ENCODE measurements around the gene UBB. TPM values are rescaled to one million over a fixed set of nuclear protein-coding genes. Genes with fewer than 3 reads are reported as not detected.
"Not testable (repeated sequence)": the region's sequence is repeated elsewhere in the genome, so short reads cannot be mapped to it uniquely, and the experiment has no call there.

UBB gene
- total RNA-seq, 1 donor from 2014 or later, result 1,410 TPM

DNA sequence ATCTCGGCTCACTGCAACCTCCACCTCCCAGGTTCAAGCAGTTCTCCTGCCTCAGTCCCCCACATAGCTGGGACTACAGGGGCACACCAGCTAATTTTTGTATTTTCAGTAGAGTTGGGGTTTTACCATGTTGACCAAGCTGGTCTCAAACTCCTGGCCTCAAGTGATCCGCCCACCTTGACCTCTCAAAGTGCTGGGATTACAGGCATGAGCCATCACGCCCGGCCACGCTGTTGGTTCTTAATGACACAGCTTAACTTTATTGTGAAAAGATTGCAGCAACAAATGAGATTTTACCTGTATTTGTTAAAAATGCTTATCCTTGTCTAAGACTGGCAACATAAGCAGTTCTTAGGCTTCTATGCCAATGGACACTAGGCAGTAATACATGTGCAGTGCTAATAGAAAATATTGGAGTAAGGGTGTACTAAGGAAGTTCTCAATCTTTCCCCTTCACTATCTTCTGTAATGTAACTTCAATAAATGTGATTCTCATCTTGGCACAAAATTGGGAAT, 2.9 kb downstream of the UBB start:
- H3K27ac ChIP-seq, result no peak overlapping the region
- intact Hi-C loops (cut with DNase I), result no loop called here
- H3K9me3 ChIP-seq, result no peaks in the 10 kb centered on the region
- peaks cover 30% of the 10 kb centered on the region for H3K4me1 ChIP-seq
- H3K4me3 ChIP-seq, result peak overlapping the region; percentile 79
- H3K36me3 ChIP-seq, result peaks cover 20% of the 10 kb centered on the region
- TF ChIP-seq, protein P1, sequence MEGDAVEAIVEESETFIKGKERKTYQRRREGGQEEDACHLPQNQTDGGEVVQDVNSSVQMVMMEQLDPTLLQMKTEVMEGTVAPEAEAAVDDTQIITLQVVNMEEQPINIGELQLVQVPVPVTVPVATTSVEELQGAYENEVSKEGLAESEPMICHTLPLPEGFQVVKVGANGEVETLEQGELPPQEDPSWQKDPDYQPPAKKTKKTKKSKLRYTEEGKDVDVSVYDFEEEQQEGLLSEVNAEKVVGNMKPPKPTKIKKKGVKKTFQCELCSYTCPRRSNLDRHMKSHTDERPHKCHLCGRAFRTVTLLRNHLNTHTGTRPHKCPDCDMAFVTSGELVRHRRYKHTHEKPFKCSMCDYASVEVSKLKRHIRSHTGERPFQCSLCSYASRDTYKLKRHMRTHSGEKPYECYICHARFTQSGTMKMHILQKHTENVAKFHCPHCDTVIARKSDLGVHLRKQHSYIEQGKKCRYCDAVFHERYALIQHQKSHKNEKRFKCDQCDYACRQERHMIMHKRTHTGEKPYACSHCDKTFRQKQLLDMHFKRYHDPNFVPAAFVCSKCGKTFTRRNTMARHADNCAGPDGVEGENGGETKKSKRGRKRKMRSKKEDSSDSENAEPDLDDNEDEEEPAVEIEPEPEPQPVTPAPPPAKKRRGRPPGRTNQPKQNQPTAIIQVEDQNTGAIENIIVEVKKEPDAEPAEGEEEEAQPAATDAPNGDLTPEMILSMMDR (IDR thresholded peaks at IDR 0.05), result no peak
- no peaks in the 10 kb centered on the region for H3K27me3 ChIP-seq
- ATAC-seq (no peak), DNase-seq (no peak)

DNA sequence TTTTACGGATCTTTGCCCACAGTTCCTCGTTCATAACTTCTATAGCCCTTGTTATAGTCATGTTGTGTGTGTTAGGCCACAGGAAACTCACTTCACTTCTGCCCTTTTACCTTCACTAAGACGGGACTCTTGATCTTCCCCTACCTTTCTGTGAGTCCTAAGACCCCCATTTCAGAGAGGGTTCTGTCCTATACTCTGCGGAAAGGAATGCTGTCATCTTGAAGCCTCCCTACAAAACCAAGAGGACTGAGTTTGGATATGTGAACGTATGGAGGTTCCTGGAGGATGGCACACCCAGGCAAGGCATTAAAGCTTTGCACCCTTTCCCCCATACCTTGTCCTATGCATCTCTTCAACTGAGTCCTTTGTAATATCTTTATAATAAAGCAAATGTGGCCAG, 3.7 kb downstream of the UBB start:
- ATAC-seq (no peak), DNase-seq (no peak)
- Histone ChIP-seq H3K4me1 (peaks cover 30% of the 10 kb centered on the region), H3K36me3 (peaks cover 20% of the 10 kb centered on the region), H3K27ac (no peak overlapping the region), H3K4me3 (no peak overlapping the region), H3K27me3 (no peaks in the 10 kb centered on the region), H3K9me3 (no peaks in the 10 kb centered on the region)
- TF ChIP-seq, protein P1 (IDR thresholded peaks at IDR 0.05), result no peak
- intact Hi-C loops (cut with DNase I), result no loop called here

DNA sequence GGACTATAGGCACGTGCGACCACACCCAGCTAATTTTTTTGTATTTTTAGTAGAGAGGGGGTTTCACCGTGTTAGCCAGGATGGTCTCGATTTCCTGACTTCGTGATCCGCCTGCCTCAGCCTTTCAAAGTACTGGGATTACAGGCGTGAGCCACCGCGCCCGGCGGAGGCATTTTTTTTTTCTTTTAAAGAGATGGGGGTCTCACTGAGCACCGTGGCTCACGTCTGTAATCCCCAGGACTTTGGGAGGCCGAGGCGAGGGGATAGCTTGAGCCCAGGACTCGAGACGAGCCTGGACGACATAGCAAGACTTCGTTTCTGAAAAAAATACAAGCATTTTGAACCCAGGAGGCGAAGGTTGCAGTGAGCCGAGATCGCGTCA, 5.2 kb downstream of the UBB start:
- H3K4me1 ChIP-seq, result peaks cover 30% of the 10 kb centered on the region
- H3K27ac ChIP-seq; DNase-seq; ATAC-seq; intact Hi-C loops (cut with DNase I); H3K9me3 ChIP-seq; H3K27me3 ChIP-seq: not testable (repeated sequence)
- peak overlapping the region; percentile 56 for H3K4me3 ChIP-seq
- H3K36me3 ChIP-seq, result peaks cover 20% of the 10 kb centered on the region

GRCh38 chr17:16391451-16391850, 10.6 kb downstream of the UBB start:
- Histone ChIP-seq H3K27me3 (no peaks in the 10 kb centered on the region), H3K4me3 (no peak overlapping the region), H3K4me1 (no peaks in the 10 kb centered on the region), H3K9me3 (no peaks in the 10 kb centered on the region), H3K27ac (no peak overlapping the region), H3K36me3 (no peaks in the 10 kb centered on the region)
- no peak for DNase-seq
- intact Hi-C loops (cut with DNase I), result no loop called here
- no peak for ATAC-seq
- TF ChIP-seq, protein P1 (IDR thresholded peaks at IDR 0.05), result no peak

GRCh38 chr17:16392491-16392890, 11.6 kb downstream of the UBB start:
- H3K27ac ChIP-seq; ATAC-seq; intact Hi-C loops (cut with DNase I); H3K4me3 ChIP-seq; DNase-seq; H3K36me3 ChIP-seq; H3K9me3 ChIP-seq; H3K4me1 ChIP-seq; H3K27me3 ChIP-seq: not testable (repeated sequence)

DNA sequence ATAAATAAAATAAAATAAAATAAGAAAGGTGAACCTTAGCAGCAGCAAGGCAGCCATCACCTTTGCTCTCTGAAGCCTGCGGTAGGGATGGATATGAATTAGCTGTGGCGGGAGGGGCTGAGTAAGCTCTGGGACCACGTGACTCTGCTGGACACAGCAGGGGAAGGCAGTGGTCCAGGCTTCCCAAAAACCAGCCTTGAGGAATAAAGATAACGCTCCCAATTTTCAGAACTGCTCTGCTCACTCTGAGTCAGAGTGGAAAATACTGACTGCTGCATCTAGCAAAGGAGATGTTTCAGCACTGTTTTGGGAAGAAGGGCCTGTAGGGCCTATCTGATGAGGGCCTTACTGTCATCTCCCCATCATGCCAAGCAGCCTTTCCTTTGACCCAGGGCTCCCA, 15.0 kb downstream of the UBB start:
- H3K9me3 ChIP-seq; intact Hi-C loops (cut with DNase I); H3K27me3 ChIP-seq; H3K4me1 ChIP-seq; ATAC-seq; H3K36me3 ChIP-seq; H3K4me3 ChIP-seq; H3K27ac ChIP-seq; DNase-seq: not testable (repeated sequence)

- H3K4me1 ChIP-seq; ATAC-seq; H3K27me3 ChIP-seq; intact Hi-C loops (cut with DNase I); DNase-seq; H3K27ac ChIP-seq; H3K36me3 ChIP-seq; H3K9me3 ChIP-seq; H3K4me3 ChIP-seq: not testable (repeated sequence)
Observed at GRCh38 chr17:16396693-16397092, 15.8 kb downstream of the UBB start.
